Gastrocnemius medialis (tissue), 4 donors: ENCODE measurements around the gene TENT5C.

Experiments
- CTCF ChIP-seq, 5 experiments: fragments of 450-650 bp in 3 of 5; fragments of 200-600 bp in 2 of 5; sonication (generic) in 2 of 5; IDR thresholded peaks in 4 of 5; conservative IDR thresholded peaks in 1 of 5; 1 replicate in 4 of 5; 2 replicates in 1 of 5; pipeline ENCODE4 v1.5.1; 2016 to 2019; ENCODE audit warnings: antibody characterized with exemption in 5 of 5, mild to moderate bottlenecking in 3 of 5, moderate library complexity in 3 of 5
- POLR2A ChIP-seq, 2 donors: fragments of 450-650 bp; IDR thresholded peaks; one replicate each; pipeline ENCODE4 v1.6.1; 2017; ENCODE audit warnings: antibody characterized with exemption in 2 of 2, mild to moderate bottlenecking in 2 of 2, moderate library complexity in 2 of 2

- TF ChIP-seq CTCF (IDR thresholded peaks at IDR 0.05 in 4 of 5, conservative IDR thresholded peaks at IDR 0.05 in 1 of 5) (no peak), POLR2A (IDR thresholded peaks at IDR 0.05) (no peak)
These were observed 47.3 kb downstream of the TENT5C start for GRCh38 chr1:117653195-117653594.
